ENCODE measurements around the gene BARD1. TPM values are rescaled to one million over a fixed set of nuclear protein-coding genes. Genes with fewer than 3 reads are reported as not detected.

BARD1 gene
- total and polyA plus RNA-seq, 4 donors, result 0.54 to 11.3 (median 3.0) TPM

DNA sequence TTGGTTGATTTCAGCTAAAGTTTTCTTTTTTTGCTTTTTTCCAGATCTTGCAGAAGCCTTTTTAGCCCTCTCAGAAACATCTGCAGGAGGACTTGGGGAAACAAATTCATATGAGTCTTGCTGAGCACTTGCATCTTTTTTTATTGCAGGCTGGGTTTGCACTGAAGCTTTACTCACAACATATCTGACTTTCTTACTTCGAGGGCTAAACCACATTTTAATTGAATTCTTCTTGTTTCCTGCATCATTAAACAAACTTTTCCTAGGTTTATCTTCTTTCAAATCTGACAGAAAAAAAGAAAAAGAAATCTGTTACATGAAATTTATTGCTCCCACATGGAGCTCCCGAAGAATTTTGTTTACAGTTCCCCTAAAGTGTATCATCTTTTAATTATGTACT, 28.3 kb downstream of the BARD1 start:
- Histone ChIP-seq H3K36me3 (ENCODE audit: control insufficient read depth in 4 of 4, insufficient read depth in 3 of 4, low read depth in 1 of 4, low read length in 3 of 4) (peaks cover 0 to 5% (median 2%) of the 10 kb centered on the region in 4 donors), H3K4me1 (ENCODE audit: control insufficient read depth in 4 of 4, insufficient read depth in 4 of 4, low read length in 3 of 4) (no peaks in the 10 kb centered on the region), H3K27me3 (ENCODE audit: control insufficient read depth in 4 of 4, insufficient read depth in 4 of 4, low read length in 3 of 4) (no peaks in the 10 kb centered on the region), H3K27ac (ENCODE audit: low read depth in 1 of 2, low read length in 2 of 2) (no peak overlapping the region), H3K9me3 (ENCODE audit: control insufficient read depth in 4 of 4, low read length in 3 of 4) (no peaks in the 10 kb centered on the region), H3K4me3 (ENCODE audit: low read depth in 1 of 3, low read length in 3 of 3) (no peak overlapping the region), H3K9ac (ENCODE audit: low read depth in 1 of 2, low read length in 2 of 2) (no peak overlapping the region)
- DNase-seq (ENCODE audit: low spot score), result no peak
- TF ChIP-seq SP1 (IDR thresholded peaks at IDR 0.05) (no peak), YY1 (IDR thresholded peaks at IDR 0.05) (no peak)
- WGBS, result 93% methylated on average over 2 of the region's 2 CpGs

DNA sequence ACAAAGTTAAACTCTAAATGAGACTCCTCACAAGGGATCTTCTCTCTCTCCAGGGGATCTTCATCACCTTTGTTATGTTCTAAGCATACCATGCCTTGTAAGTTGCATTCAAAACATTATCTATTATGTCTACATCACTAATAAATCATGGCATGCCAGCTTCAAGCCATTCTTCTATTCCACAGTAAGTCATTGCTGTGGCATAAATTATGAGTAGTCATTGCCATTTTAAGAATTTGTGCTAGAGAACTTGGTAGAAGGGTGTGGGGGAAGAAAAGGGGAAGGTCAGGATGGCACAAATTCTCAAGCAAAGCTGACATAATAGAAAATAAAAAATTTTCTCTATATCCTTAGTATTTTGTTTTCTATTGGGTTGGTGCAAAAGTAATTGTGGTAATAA, 33.5 kb downstream of the BARD1 start:
- no peak overlapping the region for H3K9ac ChIP-seq (ENCODE audit: low read depth in 1 of 2, low read length in 2 of 2)
- no peak for DNase-seq (ENCODE audit: low spot score)
- H3K27ac ChIP-seq (ENCODE audit: low read depth in 1 of 2, low read length in 2 of 2), result no peak overlapping the region
- peaks cover 0 to 5% (median 3%) of the 10 kb centered on the region in 4 donors for H3K36me3 ChIP-seq (ENCODE audit: control insufficient read depth in 4 of 4, insufficient read depth in 3 of 4, low read depth in 1 of 4, low read length in 3 of 4)
- no peak overlapping the region for H3K4me3 ChIP-seq (ENCODE audit: low read depth in 1 of 3, low read length in 3 of 3)
- TF ChIP-seq, protein P1, sequence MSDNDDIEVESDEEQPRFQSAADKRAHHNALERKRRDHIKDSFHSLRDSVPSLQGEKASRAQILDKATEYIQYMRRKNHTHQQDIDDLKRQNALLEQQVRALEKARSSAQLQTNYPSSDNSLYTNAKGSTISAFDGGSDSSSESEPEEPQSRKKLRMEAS (IDR thresholded peaks at IDR 0.05), result no peak
- no peak for TF ChIP-seq FOXA1 (IDR thresholded peaks at IDR 0.05)
- no peaks in the 10 kb centered on the region for H3K27me3 ChIP-seq (ENCODE audit: control insufficient read depth in 4 of 4, insufficient read depth in 4 of 4, low read length in 3 of 4)
- H3K4me1 ChIP-seq (ENCODE audit: control insufficient read depth in 4 of 4, insufficient read depth in 4 of 4, low read length in 3 of 4), result no peaks in the 10 kb centered on the region
- no peaks in the 10 kb centered on the region for H3K9me3 ChIP-seq (ENCODE audit: control insufficient read depth in 4 of 4, low read length in 3 of 4)

DNA sequence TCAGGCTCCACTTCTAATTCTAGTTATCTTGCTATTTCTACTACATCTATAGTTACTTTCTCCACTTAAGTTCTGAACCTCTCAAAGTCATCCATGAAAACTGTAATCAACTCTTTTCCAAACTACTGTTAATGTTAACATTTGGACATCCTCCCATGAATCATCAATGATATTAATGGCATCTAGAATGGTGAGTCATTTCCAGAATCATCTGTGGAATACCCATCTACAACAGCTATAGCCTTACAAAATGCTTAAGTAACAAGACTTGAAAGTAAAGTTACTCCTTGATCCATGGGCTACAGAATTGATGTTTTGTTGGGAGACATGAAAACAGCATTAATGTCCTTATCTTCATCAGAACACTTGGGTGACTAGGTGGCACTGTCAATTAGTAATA, 35.4 kb downstream of the BARD1 start:
- no peak for DNase-seq (ENCODE audit: low spot score)
- H3K36me3 ChIP-seq (ENCODE audit: control insufficient read depth in 4 of 4, insufficient read depth in 3 of 4, low read depth in 1 of 4, low read length in 3 of 4), result peaks cover 0 to 2% (median under 1%) of the 10 kb centered on the region in 4 donors
- H3K27me3 ChIP-seq (ENCODE audit: control insufficient read depth in 4 of 4, insufficient read depth in 4 of 4, low read length in 3 of 4), result no peaks in the 10 kb centered on the region
- H3K9ac ChIP-seq (ENCODE audit: low read depth in 1 of 2, low read length in 2 of 2), result no peak overlapping the region
- TF ChIP-seq RXRA (IDR thresholded peaks at IDR 0.05), result no peak
- no peak for TF ChIP-seq JUND (IDR thresholded peaks at IDR 0.05)
- no peak for TF ChIP-seq YY1 (IDR thresholded peaks at IDR 0.05)
- no peak for TF ChIP-seq NR2F2 (IDR thresholded peaks at IDR 0.05)
- no peak for TF ChIP-seq FOXA1 (IDR thresholded peaks at IDR 0.05)
- TF ChIP-seq TAF1 (conservative IDR thresholded peaks at IDR 0.05), result no peak
- TF ChIP-seq, protein P1 (IDR thresholded peaks at IDR 0.05), result no peak
- H3K27ac ChIP-seq (ENCODE audit: low read depth in 1 of 2, low read length in 2 of 2), result no peak overlapping the region
- no peaks in the 10 kb centered on the region for H3K4me1 ChIP-seq (ENCODE audit: control insufficient read depth in 4 of 4, insufficient read depth in 4 of 4, low read length in 3 of 4)
- no peaks in the 10 kb centered on the region for H3K9me3 ChIP-seq (ENCODE audit: control insufficient read depth in 4 of 4, low read length in 3 of 4)
- H3K4me3 ChIP-seq (ENCODE audit: low read depth in 1 of 3, low read length in 3 of 3), result no peak overlapping the region

DNA sequence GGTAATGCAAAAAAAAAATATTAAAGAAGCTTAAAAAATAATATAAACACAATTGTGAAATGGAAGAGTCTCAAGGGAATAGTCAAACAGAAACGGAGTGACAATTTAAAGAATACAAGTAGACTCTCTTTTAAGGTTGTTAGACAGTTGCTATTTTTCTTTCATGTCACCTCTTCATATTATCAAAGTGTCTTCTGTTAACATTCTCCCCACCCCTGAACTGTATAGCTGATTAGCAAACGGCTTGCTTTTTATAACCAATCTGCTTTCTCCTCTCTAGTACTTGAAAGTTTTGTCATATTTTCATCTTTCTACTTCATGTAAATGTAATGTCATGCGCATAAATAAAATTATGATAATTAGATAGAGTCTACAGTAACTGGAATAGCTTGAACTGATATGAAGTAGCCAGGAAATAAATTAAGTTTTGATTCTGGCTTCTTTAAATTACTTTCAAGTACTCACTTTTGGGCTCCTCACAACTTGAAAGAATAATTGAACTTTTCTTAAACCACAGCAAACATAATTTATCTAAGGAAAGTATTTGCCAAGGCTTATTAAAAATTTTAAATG, 37.0 kb downstream of the BARD1 start:
- Histone ChIP-seq H3K4me1 (ENCODE audit: control insufficient read depth in 4 of 4, insufficient read depth in 4 of 4, low read length in 3 of 4) (no peaks in the 10 kb centered on the region), H3K27me3 (ENCODE audit: control insufficient read depth in 4 of 4, insufficient read depth in 4 of 4, low read length in 3 of 4) (no peaks in the 10 kb centered on the region), H3K27ac (ENCODE audit: low read depth in 1 of 2, low read length in 2 of 2) (no peak overlapping the region), H3K36me3 (ENCODE audit: control insufficient read depth in 4 of 4, insufficient read depth in 3 of 4, low read depth in 1 of 4, low read length in 3 of 4) (peaks cover 0 to 2% (median under 1%) of the 10 kb centered on the region in 4 donors), H3K9me3 (ENCODE audit: control insufficient read depth in 4 of 4, low read length in 3 of 4) (no peaks in the 10 kb centered on the region), H3K4me3 (ENCODE audit: low read depth in 1 of 3, low read length in 3 of 3) (no peak overlapping the region), H3K9ac (ENCODE audit: low read depth in 1 of 2, low read length in 2 of 2) (no peak overlapping the region)
- no peak for DNase-seq (ENCODE audit: low spot score)
- TF ChIP-seq SP1 (IDR thresholded peaks at IDR 0.05), result no peak
- no peak for TF ChIP-seq RAD21 (IDR thresholded peaks at IDR 0.05)
- no peak for TF ChIP-seq RXRA (IDR thresholded peaks at IDR 0.05)
- TF ChIP-seq, protein P1 (IDR thresholded peaks at IDR 0.05), result no peak
- TF ChIP-seq NR2F2 (IDR thresholded peaks at IDR 0.05), result no peak
- TF ChIP-seq EGR1 (IDR thresholded peaks at IDR 0.05; ENCODE audit: low read depth in 2 of 2), result no peak
- TF ChIP-seq, protein P2, sequence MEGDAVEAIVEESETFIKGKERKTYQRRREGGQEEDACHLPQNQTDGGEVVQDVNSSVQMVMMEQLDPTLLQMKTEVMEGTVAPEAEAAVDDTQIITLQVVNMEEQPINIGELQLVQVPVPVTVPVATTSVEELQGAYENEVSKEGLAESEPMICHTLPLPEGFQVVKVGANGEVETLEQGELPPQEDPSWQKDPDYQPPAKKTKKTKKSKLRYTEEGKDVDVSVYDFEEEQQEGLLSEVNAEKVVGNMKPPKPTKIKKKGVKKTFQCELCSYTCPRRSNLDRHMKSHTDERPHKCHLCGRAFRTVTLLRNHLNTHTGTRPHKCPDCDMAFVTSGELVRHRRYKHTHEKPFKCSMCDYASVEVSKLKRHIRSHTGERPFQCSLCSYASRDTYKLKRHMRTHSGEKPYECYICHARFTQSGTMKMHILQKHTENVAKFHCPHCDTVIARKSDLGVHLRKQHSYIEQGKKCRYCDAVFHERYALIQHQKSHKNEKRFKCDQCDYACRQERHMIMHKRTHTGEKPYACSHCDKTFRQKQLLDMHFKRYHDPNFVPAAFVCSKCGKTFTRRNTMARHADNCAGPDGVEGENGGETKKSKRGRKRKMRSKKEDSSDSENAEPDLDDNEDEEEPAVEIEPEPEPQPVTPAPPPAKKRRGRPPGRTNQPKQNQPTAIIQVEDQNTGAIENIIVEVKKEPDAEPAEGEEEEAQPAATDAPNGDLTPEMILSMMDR (IDR thresholded peaks at IDR 0.05; ENCODE audit: low read depth, low read length, missing input control), result no peak
- 83% methylated on average over 3 of the region's 3 CpGs for WGBS

All from liver (tissue), 9 donors.